Right lobe of liver (tissue), 4 donors: ENCODE data around the gene NIPAL3.

Source experiments
- CTCF ChIP-seq, 4 donors: fragments of 200-600 bp in 3 of 4; fragments of 450-650 bp in 1 of 4; IDR thresholded peaks; one replicate each; pipeline versions ENCODE4 v1.5.1 to v1.8.0; 2016 to 2022; ENCODE audit warnings: antibody characterized with exemption in 4 of 4, mild to moderate bottlenecking in 2 of 4
- POLR2A ChIP-seq: fragments of 450-650 bp; IDR thresholded peaks from one replicate; pipeline ENCODE4 v1.6.1; 2017; ENCODE audit warnings: antibody characterized with exemption, mild to moderate bottlenecking
- donor health status: DM: no; HTN: no; CAD: no.
- donor health status: DM: no; HTN: no; CAD: no.
- donor health status: DM: no; HTN: yes; CAD: no.

- no peak for TF ChIP-seq CTCF (IDR thresholded peaks at IDR 0.05)
- no peak for TF ChIP-seq POLR2A
Measured at GRCh38 chr1:24416666-24417391, 1.2 kb downstream of the NIPAL3 start.
